ENCODE data around the gene CDC42BPB.

The CDC42BPB gene

DNA sequence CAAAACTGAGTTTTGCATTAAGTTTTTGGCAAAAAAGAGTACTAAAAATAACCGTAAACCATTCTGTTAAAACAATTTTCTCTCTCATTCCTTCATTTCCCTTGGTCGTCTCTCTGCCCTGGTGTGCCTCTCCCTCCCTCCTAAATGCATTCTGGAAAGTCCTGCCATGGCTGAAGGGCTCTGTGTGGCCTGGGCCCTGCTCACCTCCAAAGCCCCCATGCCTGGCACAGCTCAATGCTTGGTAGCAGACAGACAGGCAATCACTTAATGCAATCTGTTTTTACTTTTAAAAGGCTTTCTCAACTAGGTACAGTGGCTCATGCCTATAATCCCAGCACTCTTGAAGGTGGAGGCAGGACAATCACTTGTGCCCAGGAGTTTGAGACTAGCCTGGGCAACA, 47.8 kb downstream of the CDC42BPB start:
- DNase-seq, result no peak

DNA sequence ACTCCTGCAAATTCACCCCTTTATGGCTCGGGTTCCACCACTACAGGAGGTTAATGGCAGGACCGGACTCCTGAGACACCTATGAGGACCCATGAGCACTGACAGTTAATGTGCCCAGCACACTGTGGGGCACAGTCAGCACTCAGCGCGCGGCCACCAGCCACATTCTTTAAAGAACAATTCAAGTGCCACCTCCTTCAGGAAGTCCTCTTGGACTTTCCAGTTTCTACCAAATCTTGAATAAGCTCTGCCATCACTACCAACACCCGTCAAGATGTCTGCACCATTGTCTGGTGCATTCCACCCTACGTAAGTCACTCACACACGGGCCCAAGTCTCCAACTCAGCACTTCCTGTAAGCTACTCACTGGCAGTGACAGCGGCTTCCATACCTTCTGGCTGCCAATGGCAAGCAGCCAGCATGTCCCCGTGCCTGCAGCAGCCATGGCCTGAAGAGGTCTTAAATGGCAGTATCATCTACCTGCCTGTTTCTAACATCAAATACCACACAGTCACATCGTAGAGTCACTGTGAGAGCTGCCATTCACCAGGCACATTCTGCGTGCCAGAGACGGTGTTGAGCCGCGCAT, 48.5 kb downstream of the CDC42BPB start:
- no peak for DNase-seq

DNA sequence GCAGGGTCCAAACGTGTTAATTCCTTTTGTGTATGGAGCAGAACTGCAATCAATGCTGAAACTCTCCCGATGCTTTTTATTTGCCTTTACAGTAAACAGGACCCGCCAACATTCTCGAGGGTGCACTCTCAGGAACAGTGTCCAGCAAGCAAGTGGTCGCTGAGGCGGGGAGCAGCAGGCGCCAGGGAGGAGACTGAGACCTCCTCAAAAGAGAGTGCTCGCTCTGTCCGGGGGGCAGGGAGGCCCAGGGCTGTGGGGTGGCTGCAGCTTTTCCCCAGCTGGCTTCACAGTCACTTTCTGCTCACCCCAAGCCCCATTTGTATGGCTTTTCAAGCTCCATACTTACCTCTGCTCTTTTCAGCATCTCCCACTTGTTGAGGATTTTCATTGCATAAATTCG, 49.2 kb downstream of the CDC42BPB start:
- no peak for DNase-seq

DNA sequence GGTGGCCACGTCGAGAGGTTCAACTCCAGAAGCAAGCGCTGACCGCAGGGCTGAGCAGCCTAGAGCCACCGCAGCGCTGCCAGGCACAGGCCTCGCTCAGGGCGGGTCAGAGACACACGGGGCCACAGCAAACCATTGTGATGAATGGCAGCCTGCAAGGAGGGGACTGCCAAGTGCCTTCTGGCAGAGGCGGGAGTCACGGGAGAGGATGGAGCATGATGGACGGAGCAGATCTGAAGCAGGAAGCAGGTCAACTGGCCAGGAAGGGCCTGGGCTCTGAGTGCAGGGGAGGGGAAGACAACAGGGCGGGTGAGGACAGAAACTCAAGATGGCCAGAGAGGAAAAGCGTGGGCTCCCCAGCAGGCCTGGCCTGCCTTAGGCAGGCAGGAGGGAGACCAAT, 49.8 kb downstream of the CDC42BPB start:
- DNase-seq, result no peak

DNA sequence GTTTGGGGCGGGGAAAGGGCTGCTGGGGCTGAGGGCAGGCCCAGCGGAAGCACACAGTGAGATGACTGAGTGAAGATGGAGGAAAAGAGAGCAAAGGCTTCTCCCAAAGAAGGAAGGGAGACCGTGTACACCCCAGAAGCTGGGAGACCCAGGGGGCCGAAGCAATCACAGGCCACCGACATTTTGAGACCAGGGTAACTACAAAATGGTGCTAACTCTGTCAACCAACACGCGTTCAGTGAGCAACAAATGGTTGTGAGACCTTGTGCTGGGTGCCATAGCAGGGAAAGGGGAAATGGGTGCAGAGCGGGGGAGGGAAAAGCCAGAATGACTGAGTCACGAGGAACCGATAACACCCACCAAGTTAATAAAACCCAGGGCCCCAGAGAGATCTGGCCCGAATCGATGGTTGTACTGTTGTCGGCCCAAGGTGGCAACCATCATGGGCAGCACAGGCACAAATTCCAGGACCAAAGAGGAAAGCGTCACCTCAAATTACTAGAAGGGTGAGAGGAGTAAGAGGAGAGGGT, 50.3 kb downstream of the CDC42BPB start:
- DNase-seq, result no peak

DNA sequence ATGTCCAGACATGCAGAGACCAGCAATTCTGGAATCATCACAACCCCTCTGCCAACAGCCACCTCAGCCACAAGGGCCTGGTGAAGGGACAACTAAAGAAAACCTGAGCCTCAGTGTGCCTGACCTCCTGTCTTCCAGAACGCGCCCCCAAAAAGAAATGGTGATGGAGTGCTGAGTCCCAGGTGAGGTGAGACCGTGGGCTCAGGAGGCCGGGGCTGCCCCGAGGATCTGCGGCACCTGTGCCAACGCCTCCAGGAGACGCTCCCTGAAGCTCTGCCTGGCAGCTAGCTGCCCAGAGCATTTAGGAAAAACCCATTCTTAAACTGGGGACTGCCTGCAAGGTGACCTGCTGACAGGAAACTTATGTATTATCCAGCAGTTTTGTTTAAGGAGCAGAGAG, 51.2 kb downstream of the CDC42BPB start:
- DNase-seq, result no peak

DNA sequence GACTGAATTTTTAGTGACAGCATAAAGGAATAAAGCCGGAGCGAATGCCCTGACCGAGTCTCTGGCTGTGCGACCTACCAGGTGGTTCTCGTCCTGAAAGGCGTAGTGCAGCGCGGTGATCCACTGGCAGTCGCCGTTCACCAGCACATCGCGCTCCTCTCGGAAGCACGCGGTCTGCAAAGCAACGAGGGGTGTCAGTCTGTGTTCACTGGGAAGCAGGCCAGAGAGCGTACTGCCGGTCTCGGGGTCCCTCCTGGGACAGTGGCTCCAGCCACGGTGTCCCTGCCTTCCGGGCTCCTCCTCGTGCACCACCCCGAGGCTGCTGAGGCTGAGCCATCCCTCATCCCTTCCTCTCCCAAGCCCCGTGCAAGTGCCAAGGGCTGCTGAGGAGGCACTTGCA, 53.5 kb downstream of the CDC42BPB start:
- no peak for DNase-seq

DNA sequence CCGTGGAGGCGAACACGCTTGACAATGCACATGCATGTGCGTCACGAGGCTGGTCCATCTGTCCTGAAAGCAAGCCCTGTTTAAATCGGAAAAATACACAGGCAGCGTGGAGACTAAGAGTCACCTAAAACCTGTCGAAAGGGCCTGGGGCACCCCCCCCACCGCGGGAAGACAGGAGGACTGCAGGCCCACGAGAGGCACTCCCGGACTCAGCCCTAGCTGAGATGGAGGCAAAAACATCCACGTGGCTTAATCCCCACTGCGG, 54.1 kb downstream of the CDC42BPB start:
- no peak for DNase-seq

DNA sequence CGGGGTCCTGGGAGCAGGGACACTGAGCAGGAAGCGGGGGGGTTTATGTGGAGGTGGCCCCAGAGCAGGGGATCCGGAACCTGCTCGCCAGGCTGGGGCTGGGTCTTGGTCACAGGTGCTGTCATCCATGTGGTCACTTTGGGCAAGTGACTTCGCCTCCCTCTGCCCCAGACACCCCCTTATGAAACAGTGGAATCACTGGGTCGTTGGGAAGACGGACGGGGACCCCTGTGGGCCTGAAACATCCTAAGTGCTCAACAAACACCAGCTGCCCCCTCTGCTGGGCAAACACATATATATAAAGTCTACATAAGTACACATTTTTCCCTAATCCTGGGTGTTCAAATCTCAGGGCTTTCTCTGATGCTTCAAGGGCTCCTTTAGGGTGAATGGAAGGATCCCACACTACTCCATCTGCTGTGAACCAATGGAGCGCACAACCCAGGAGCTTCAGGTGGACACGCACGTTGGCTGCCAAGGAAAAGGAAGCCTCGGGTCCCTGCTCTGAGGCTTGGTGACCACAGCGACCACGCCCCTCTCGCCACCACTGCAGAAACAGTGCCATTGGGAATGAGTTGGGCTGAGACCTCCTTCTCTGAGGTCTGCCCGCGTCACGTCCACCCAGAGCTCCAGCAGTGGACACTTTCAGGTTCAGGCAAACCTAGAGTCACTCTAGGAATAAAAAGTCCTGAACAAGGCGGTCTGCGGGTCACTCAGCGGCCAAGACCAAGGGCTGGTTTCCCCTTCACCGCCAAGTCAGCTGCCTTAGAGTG, 54.6 kb downstream of the CDC42BPB start:
- no peak for DNase-seq

DNA sequence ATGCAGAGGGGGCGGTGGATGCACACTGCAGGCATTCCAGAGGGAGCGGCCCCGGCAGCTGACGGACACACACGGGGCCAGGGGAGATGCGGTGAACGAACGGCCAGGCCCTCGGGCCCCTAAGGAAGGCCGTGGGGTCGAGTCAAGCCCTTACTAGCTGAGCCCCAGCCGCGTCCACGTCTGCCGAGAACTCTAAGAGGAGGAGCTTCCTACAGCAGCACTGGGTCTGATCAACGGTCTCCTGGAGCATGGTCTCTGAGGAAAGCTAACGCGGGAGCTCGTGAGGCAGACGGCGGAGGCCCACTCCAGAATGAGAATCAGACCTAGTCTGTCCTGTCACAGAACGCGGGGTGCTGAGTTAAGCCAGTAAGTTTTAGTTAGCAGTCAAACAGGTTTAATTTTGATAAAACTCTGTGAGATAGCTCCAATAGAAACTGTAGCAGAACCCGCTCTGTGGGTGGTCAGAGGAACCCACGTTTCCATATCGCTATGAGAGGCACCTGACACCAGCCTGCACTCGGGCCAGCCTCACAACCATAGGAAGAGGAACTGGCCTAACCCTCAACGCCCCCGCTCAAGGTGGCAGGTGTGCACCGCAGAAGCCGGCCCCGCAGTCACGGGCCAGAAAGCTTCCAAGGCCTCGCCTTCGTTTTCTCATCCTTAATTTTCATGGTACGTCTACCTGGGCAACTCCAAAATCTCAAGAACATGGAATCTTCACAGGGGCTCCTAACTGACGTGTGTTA, 55.5 kb downstream of the CDC42BPB start:
- DNase-seq, result no peak

DNA sequence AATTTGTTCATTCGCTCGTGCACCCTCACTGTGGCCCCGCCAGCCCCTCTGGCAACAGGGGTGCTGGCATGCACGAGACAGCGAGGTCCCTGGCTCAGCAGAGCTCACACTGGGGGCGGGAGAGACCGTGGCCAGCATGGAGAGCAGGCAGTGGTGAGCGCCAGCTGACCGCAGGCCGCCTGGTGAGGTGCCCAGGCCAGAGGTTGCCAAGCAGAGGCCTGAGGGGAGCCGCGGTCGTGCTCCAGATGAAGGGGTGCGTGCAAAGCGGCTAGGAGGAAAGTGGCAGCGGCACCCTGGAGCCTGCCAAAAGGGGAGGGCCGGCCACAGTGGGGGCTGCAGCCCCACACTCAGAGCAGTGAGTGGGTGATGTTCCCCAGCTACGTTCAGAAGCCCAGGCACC, 56.1 kb downstream of the CDC42BPB start:
- no peak for DNase-seq

DNA sequence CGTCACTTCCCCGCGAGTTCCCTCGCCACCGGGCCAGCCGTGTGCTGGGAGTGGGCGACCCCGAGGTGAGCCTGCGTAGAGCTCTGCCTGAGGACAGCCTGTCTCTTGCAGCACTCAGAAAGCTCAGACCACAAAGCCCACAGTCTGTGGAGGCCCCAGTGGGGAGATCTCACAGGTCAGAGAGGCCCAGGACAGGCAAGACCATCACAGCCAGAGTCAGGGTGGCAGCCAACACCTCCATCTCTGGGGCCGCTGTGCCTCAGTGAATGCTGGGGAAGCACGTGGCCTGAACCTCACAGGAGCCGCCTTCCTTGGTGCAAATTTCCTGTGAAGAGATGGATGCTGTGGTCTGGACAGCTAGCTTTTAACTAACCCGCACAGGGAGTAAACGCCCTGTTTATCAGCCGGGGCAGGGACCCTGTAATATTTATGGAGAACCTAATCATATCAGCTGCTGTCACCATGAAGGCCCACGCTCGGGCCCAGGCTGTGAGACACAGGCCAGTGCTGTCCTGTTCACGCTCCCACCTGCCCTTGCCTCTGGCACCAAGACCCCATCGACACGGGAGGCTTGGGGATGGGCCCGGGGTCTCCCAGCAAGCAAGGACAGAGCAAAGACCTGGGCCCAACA, 56.9 kb downstream of the CDC42BPB start:
- DNase-seq, result no peak

DNA sequence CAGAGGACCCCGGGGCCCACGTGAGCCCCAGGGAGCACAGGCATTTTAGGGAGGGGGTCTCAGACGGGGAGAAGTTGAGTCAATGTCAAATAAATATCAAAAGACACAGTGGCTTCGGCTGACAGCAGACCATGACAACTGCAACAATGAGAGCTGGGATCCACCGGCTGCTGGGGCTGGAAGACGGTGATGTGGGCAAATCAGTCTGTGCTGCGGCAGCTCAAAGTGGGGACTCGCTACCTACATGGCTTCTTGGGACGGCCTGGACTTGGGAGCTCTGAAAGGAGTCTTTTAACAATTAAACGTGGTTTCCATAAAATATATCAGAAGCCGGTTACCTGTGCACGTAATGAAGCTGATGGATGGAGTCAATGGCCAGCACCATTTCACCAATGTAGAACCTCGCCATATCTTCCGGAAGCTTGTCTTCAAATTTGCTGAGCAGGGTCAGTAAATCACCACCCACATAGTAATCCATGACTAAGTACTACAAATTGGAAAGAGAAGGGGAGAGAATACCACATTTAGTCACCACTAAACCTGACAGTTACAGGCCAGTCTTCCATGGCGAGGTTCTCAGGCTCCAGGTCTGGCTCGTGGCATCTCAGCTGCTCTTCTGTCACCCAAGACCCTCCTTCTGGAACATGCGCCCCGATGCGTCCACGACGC, 58.0 kb downstream of the CDC42BPB start:
- DNase-seq, result no peak

DNA sequence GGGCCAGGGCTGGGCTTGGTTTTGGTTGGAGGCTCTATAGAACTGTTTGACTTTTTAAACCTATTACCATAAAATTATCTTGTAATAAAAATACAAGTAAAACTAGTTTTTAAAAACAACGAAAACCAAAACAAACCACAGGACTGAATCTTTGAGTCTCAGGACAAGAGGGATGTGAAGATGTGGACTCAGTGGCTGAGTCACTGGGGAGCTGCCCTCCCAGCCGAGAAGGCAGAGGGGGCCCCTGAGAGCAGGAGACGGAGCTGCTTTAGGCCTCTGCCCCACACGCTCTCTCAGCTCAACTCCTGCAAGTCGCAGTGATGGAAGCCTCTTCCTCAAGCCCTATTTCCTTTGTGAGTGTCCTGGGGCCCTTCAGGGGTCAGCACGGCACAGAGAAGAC, 59.0 kb downstream of the CDC42BPB start:
- no peak for DNase-seq

DNA sequence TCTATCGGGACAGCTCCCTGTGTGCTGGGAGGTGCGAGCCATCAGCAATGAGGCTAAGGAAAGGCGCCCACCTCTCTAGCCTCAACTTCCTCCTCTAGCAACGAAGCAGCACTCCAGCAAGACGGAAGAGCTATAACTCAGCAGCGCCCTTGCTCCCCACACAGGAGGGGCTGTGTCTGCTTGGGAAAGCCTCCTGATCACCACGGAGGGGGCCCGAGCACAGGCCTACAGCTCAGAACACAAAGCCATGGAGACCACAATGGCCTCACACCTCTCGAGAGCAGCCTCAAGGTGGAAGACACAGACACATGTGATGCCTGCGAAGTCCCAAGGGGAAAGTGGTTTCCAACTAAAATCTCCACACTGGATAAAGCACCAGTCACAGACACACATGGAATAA, 60.4 kb downstream of the CDC42BPB start:
- no peak for DNase-seq

DNA sequence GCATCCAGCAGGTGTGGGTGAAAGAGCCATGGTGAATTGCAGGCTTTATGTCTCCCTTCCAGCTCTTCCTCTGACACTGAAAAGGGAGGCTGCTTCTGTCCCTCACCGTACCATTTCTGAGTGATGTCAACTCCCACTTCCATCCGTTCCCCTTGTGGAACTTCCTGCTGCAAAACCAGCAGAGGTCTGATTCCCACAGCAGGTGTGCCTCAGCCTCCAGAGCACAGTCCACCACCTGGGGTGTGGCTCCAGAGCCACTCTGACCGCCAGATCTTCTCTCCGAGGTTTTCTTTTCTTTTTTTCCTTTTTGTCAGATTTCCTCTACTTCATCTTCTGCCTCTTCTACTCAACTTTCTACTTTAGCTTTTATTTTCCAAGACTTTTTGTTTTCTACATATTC, 62.7 kb downstream of the CDC42BPB start:
- no peak for DNase-seq

DNA sequence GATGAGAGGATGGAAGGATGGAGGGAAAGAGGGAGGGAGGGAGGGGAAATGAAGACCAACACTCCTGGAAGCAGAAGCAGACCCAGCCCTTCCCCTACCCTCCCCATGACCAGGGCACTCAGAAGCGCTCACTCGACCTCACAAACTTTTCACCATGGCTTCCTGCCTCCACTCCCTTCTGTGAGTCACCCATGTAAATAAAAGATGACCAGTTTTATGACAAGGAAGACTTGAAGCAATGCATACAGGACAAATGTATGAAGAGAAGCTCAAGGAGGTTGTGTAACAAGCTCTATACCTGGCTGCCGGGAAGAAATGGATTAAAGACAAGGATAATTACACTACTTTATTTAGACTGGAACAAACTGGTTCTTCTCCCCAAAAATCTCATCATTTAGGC, 63.8 kb downstream of the CDC42BPB start:
- no peak for DNase-seq

DNA sequence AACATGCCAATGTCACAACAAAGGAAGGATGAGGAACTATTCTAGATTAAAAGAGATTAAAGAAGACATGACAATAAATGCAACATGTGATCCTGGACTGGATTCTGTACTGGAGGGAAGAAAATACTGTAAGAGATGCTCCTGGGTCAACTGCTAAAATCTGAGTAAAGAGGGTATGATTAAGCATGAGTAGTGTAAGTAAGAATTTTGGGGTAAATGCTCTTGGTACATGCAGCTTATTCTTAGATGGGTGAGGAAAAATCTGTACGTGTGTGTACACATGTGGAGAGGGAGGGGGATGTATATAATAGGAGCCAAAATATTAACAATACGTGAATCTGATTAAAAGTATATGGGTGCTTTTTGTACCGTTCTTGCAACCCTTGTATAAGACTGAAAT, 66.0 kb downstream of the CDC42BPB start:
- no peak for DNase-seq

DNA sequence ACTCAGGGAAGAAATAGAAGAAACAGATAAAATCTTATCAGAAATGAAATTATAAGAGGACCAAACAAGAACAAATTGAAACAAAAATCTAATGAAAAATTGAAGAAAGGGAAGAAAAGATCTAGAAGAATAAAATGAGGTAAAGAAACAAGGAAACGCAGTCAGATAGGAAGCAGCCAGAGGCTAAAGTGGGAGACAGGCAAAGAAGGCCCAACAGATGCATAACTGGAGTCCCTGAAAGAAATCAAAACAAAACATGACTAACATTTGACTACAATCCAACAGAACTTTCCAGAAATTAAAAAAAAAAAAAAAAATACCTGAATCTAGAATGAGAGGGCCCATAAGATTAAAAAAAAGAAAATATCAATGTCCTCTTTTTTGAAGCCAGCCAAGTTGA, 69.3 kb downstream of the CDC42BPB start:
- no peak for DNase-seq

DNA sequence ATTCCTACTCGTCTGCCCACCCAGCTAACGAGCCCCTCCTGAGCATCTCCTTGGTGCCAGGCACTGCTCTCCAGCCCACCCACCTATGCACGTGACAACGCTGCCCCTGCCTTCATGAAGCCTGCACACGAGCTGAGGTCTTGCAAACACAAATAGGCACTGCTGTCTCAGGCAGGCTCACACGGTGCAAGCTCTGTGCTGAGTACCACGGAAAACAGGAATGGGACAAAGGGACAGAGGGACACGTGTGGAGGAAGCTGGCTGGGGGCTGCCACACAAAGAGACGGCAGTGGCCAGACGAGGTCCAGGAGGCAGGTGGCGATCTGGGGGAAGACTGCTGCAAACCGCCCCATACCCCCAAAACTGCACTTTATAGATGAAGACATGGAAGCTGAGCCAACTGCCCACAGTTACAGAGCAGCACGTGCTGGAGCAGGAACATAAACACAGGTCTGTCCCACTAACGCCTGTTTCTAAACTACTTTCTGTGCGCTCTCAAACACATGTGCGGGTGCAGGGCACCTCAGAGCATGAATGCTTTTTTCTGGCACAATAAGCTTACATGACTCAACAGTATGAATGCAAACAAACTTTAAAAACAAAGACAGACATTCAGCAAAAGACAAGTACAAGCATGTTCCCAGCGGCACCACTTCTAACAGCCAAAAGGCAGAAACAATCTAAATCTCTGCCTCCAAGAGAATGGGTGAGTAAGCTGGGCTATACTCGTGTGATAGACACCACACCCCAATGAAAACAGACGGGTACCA, 70.4 kb downstream of the CDC42BPB start:
- DNase-seq, result no peak

DNA sequence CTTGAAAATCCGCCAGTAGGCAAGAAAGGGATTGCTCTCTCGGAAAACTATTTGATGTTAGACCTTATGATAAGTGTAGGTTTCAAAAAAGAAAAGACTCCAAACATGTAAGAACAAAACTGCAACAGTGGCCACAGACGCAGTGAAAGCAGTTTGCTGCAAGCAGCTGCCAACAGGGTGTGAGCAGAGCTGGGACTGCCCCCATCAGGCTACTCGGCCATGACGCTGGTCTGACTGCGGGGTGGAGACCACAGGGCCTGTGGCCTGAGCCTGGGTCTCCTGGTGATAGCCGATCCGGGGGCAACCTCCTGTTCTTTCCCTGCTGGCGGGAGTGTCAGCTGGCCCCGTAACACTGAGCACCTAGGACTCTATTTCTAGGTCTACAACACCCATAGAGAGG, 71.7 kb downstream of the CDC42BPB start:
- no peak for DNase-seq

DNA sequence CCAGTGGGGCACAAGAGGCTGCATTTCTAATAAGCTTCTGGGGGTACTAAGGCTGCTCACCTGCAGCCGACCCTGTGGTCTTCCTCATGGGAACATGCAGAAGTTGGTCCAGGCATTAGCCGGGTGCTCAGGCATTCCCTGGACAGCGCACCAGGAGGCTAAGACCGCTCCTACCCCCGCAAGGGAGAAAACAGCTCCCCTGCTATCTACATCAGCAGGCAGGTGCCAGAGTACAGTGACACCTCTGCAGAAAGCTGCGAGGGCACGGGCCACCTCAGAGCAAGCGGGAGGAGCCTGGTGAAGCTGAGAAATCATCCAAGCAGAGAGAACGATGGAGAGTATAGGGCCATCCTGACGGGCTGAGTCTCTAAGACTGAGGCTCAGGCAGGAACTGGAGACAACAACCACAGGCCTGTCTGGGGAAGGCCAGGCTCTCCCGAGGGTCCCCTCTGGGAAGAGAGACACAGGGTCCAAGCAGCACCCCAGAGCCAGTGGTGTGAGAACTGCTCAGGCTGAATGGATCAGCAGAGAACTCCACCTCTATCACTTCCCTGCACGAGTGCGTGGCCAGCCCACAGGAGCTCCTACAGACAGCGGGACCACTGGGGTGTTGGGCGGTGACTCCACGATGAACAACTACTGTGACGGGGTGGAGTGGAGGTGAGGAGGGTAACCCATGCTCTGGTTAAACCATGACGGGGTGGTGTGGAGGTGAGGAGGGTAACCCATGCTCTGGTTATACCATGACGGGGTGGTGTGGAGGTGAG, 72.8 kb downstream of the CDC42BPB start:
- no peak for DNase-seq
